Measurements from ENCODE around the gene IGSF9B.

IGSF9B gene

GRCh38 chr11:133896642-133897330 is 60.0 kb downstream of the IGSF9B start:
- DNase-seq: peak; percentile 5

- no peak for DNase-seq
These were observed 60.7 kb downstream of the IGSF9B start for GRCh38 chr11:133896028-133896427.

GRCh38 chr11:133895551-133895950 is 61.2 kb downstream of the IGSF9B start:
- no peak for DNase-seq

GRCh38 chr11:133895061-133895479 is 61.7 kb downstream of the IGSF9B start:
- peak; percentile 4 for DNase-seq

- no peak for DNase-seq
These were observed 63.4 kb downstream of the IGSF9B start for GRCh38 chr11:133893381-133893780.

GRCh38 chr11:133892584-133893380 is 64.0 kb downstream of the IGSF9B start:
- DNase-seq: no peak

- no peak for DNase-seq
These were observed 64.6 kb downstream of the IGSF9B start for GRCh38 chr11:133892126-133892525.

GRCh38 chr11:133889893-133890292 is 66.9 kb downstream of the IGSF9B start:
- no peak for DNase-seq

GRCh38 chr11:133889188-133889587 is 67.6 kb downstream of the IGSF9B start:
- DNase-seq: no peak

- no peak for DNase-seq
These were observed 69.0 kb downstream of the IGSF9B start for GRCh38 chr11:133887692-133888332.

GRCh38 chr11:133886029-133886428 is 70.7 kb downstream of the IGSF9B start:
- DNase-seq: no peak

- DNase-seq: no peak
These were observed 84.6 kb downstream of the IGSF9B start for GRCh38 chr11:133872160-133872559.

- DNase-seq: no peak
These were observed 89.3 kb downstream of the IGSF9B start for GRCh38 chr11:133867456-133867855.

- DNase-seq: no peak
These were observed 91.3 kb downstream of the IGSF9B start for GRCh38 chr11:133865466-133865865.

- no peak for DNase-seq
These were observed 92.0 kb downstream of the IGSF9B start for GRCh38 chr11:133864756-133865155.

GRCh38 chr11:133860151-133860550 is 96.6 kb downstream of the IGSF9B start:
- DNase-seq: no peak
